Measurements from ENCODE around the gene TNFRSF11A.

Gene TNFRSF11A

GRCh38 chr18:62420513-62421209 is 95.6 kb downstream of the TNFRSF11A start:
- peak; percentile 37 for DNase-seq

- DNase-seq = peak; percentile 7
Observed at GRCh38 chr18:62425465-62426190, 100.5 kb downstream of the TNFRSF11A start.

GRCh38 chr18:62426191-62426488 is 101.0 kb downstream of the TNFRSF11A start:
- DNase-seq = no peak

GRCh38 chr18:62432176-62432575 is 107.1 kb downstream of the TNFRSF11A start:
- DNase-seq = no peak

DNA sequence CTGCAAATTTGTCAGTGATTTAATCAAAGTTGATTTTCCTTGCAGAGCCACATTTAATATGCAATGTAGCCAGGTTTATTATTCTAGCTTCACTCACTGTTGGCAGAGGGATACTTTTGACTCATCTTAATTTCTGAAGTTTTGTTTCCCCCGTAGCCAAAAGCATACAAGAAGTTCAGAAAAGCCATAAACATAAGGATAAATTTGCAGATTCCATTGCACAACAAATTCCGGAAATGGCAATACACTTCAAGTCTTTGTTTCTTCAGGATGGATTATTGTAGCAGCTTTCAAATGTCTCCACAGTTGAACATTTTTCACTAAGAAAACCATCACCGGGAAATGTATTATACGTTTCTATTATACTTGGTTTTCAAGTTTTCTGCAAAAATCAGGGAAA is 109.7 kb downstream of the TNFRSF11A start:
- no peak for DNase-seq

- DNase-seq = no peak
Observed at GRCh38 chr18:62435435-62436031, 110.4 kb downstream of the TNFRSF11A start.

- DNase-seq = no peak
Observed at GRCh38 chr18:62436636-62437234, 111.6 kb downstream of the TNFRSF11A start.

DNA sequence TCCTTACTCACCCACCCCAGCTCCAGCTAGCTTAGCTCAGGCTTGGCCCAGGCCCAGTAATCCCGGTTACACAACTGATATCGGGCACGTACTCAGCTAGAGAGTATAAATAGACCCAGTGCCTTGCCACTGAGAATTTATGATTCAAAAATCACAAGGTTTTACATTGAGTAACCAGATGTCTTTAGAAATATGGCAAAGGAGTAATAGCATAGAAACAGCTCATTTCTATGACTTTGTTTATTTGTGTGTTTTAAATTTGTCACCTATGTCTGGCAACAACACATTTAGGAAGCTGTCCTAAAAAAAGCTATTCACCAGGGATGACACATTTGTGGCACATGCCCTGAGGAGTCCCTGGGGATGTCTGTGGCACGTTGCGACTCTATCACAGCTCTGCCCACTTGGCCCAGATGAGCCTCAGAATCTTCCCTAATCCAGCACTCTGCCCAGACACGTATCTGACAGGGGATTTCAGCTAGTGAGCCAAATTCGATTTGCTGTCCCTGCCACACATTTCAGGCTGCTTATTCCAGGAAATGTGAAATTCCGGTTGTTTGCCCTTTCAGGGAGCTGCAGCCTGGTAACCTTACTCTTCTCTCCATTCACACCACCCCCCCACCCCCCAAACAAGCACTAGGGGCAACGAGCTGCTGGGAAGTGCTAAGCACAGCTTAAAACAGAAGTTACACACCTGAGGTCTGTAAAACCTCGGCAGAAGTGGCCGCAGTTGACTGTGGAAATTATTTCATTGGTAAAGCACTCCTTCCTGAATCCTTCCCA is 112.3 kb downstream of the TNFRSF11A start:
- DNase-seq = no peak

- no peak for DNase-seq
Observed at GRCh38 chr18:62438018-62438329, 112.9 kb downstream of the TNFRSF11A start.

- DNase-seq = no peak
Observed at GRCh38 chr18:62438402-62438801, 113.3 kb downstream of the TNFRSF11A start.

DNA sequence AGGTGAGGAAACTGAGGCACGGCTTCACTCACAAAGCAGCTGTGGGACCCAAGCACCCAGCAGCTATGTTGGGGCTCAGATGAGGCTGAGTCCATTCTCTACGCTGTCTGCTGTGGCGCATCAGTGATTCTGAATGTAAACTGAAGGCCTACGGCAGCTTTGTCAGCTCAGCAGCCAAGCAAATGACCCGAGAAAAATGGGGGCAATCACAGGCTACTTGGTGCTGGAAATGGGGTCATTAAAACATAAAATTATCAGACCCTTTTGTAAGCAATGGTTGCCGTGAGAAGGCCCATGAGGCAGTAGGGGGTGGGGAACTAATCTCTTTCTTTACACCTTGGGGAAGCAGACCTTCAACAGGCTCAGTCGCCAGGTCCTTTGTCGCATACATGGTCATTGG is 113.8 kb downstream of the TNFRSF11A start:
- DNase-seq = no peak
